HEK293T (cell line): ENCODE results near the gene RIMBP2.

Experiments
- ARNT ChIP-seq: fragments of 450-650 bp; IDR thresholded peaks from 2 replicates; pipeline ENCODE4 v1.6.1; 2017; ENCODE audit warnings: mild to moderate bottlenecking
- BHLHE40 ChIP-seq: fragments of 450-650 bp; IDR thresholded peaks from 2 replicates; pipeline ENCODE4 v1.6.1; 2016; ENCODE audit warnings: mild to moderate bottlenecking, moderate library complexity, borderline replicate concordance
- CTBP1 ChIP-seq: fragments of 450-650 bp; IDR thresholded peaks from 2 replicates; pipeline ENCODE4 v1.6.1; 2016; ENCODE audit warnings: borderline replicate concordance
- ELF4 ChIP-seq: fragments of 450-650 bp; IDR thresholded peaks from 2 replicates; pipeline ENCODE4 v1.6.1; 2017; ENCODE audit warnings: antibody characterized with exemption
- FOXM1 ChIP-seq: fragments of 450-650 bp; IDR thresholded peaks from 2 replicates; pipeline ENCODE4 v1.6.1; 2017; ENCODE audit warnings: mild to moderate bottlenecking, borderline replicate concordance
- LEF1 ChIP-seq: fragments of 450-650 bp; IDR thresholded peaks from 2 replicates; pipeline ENCODE4 v1.6.1; 2017; ENCODE audit warnings: mild to moderate bottlenecking, borderline replicate concordance
- PKNOX1 ChIP-seq: fragments of 450-650 bp; IDR thresholded peaks from 2 replicates; pipeline ENCODE4 v1.6.1; 2016
- SP1 ChIP-seq: fragments of 450-650 bp; IDR thresholded peaks from 2 replicates; pipeline ENCODE4 v1.6.1; 2017
- SUZ12 ChIP-seq: fragments of 450-650 bp; IDR thresholded peaks from 2 replicates; pipeline ENCODE4 v1.6.1; 2016; ENCODE audit warnings: mild to moderate bottlenecking
- TARDBP ChIP-seq: fragments of 450-650 bp; IDR thresholded peaks from 2 replicates; pipeline ENCODE4 v1.6.1; 2016
- ZNF384 ChIP-seq: fragments of 450-650 bp; IDR thresholded peaks from 2 replicates; pipeline ENCODE4 v1.6.1; 2016

GRCh38 chr12:130663514-130663913 is 52.6 kb downstream of the RIMBP2 start:
- TF ChIP-seq FOXM1 (no peak), BHLHE40 (no peak), CTBP1 (no peak), SP1 (no peak), SUZ12 (no peak), ZNF384 (no peak), LEF1 (no peak), PKNOX1 (peak; percentile 37; the same call in 1 of the 2 replicates), ELF4 (no peak), TARDBP (no peak), ARNT (no peak)
